NCI-H1694 (cell line): ENCODE data around the gene KNOP1.
"Not testable (repeated sequence)": the region's sequence is repeated elsewhere in the genome, so short reads cannot be mapped to it uniquely, and the experiment has no call there.

ENCODE experiments used
- DNase-seq: peaks from one replicate; lab custom pipeline; 2025; lab: John Stamatoyannopoulos, UW

Gene KNOP1

DNA sequence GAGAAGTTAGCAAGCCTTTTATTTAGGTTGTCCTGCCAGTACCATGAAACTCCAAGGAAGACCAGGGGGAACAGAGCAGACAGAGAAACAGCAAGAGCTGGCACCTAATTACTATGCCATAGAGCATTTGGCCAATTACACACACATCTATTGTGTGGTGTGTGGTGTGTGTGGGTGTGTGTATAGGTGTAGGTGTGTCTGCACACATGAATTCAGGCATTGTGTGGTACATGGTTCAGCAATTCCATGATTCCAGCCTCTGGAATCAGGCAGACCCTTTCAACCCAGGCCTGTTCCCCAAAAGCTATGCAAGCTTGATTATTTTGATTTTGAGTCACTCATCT lies 25.8 kb upstream of the KNOP1 start:
- DNase-seq, result no peak

GRCh38 chr16:19741354-19741753 lies 23.3 kb upstream of the KNOP1 start:
- DNase-seq, result no peak

GRCh38 chr16:19737306-19738038 lies 19.4 kb upstream of the KNOP1 start:
- DNase-seq, result no peak

DNA sequence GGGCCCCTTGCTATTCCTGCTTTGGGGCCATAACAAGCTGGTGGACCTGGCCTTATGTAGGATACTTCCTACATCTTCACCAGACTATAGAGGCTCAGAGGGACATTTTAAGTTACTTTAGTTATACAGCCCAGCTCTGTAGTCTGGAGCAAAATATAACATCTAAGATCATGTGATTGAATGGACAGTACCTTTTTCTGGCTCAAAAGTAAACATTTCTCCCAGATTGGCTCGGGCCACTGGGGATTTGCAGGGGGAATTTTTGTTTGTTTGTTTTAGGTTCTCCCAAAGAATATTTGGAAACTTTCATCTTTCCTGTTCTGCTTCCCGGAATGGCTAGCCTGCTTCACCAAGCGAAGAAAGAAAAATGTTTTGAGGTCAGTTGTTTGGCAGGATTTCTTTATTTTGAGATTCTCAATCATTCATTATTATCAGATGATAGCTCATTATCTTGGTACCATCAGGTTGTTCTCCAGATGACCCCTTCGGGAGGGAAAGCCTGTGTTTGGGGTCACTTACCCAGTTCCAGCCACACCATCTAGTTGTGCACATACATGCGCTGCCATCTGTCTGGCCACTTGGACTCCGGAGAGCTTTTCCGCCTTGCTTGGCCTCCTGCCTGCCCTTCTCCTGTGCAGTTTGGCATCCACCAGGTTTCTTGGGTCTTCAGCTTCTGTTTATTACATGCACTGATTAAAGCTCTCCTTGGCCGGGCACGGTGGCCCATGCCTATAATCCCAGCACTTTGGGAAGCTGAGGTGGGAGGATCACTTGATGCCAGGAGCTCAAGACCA lies 17.2 kb upstream of the KNOP1 start:
- DNase-seq, result no peak

- no peak for DNase-seq
Measured at GRCh38 chr16:19733551-19733950, 15.5 kb upstream of the KNOP1 start.

- DNase-seq, result no peak
Measured at GRCh38 chr16:19728636-19728965, 10.6 kb upstream of the KNOP1 start.

- DNase-seq, result no peak
Measured at GRCh38 chr16:19722981-19723380, 5.0 kb upstream of the KNOP1 start.

- DNase-seq, result no peak
Measured at GRCh38 chr16:19722269-19722952, 4.4 kb upstream of the KNOP1 start.

- no peak for DNase-seq
Measured at GRCh38 chr16:19718624-19718965, 568 bp upstream of the KNOP1 start.

GRCh38 chr16:19717314-19717713 lies 713 bp downstream of the KNOP1 start:
- no peak for DNase-seq

- not testable (repeated sequence) for DNase-seq
Measured at GRCh38 chr16:19716728-19717127, 1.3 kb downstream of the KNOP1 start.

DNA sequence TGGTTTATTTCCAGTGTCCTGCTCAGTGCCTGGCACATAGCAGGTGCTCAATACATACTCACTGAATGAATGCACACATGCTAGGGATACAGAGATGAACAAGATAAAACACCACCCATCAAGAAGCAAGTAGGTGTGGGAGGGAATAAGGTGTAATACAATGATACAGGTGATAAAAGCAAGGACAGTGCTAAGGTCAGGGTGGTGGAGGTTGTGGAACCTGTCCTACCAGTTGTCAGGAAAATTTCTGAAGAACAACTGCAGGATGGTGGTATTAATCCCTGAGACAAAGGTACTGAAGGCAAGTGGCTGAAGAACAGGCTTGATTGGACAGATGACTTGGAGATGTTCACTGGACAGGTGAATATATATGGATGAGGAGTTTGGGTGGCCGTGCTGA lies 1.8 kb downstream of the KNOP1 start:
- DNase-seq, result no peak

DNA sequence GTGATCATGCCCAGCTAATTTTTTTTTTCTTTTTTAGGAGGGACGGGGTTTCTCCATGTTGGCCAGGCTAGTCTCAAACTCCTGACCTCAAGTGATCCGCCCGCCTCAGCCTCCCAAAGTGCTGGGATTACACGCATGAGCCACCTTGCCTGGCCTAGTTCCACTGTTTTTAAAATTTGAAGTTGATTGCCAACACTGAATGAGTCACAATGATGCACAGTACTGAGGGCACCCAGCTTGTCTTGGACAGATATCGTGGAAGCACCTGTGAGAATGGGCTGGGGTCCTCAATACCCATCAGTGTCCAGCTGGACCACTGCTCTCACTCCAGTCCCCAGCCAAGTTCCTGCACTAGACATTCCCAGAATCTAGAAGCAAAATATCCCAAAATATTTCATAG lies 2.5 kb downstream of the KNOP1 start:
- no peak for DNase-seq

DNA sequence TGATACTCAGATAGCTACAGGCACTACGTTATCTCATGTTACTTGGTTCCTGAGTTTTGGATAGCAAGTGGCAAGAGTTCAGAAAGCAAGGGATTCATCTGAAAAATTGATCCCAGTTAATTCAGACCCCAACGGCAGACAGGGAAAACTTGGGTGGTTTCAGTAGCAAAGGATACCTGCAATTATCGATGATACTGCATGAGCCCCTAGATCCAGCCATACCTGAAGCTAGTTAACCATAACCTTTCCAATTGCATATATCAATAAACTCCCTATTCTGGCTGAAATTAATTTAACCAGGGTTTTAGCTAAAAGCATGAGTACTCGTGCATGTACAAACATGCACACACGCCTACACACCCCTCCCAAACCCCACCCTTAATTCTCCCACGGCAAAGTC lies 4.3 kb downstream of the KNOP1 start:
- no peak for DNase-seq

DNA sequence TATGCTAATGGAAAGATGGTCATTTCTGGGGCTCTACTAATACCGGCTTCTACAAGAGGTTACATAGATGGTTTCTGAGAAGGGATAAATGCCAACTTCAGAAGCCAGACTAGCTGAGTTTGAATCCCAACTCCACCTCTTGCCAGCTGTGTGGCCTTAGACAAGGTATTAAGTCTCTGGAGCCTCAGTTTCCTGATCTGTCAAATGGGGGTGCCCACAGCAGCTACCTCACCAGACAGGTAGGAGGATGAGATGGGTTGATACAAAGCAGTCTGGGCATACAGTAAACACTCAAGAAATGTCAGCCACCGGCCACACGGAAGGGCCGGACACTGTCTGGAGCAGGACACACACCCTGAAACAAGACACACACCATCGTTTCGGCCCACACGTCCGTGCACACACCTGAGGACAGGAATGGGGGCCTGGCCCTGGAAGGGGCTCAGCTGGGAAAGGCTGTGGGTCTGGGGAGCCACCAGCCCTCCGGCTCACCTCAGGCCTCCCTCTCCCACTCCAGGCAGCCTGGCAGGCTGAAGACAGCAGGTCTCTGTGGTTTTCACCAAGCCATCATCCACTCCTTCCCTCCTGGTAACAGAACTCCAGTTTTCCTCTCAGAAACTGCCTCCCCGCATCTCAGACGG lies 5.5 kb downstream of the KNOP1 start:
- DNase-seq, result no peak

- DNase-seq, result no peak
Measured at GRCh38 chr16:19711643-19712042, 6.4 kb downstream of the KNOP1 start.

GRCh38 chr16:19710991-19711545 lies 7.0 kb downstream of the KNOP1 start:
- DNase-seq, result no peak

DNA sequence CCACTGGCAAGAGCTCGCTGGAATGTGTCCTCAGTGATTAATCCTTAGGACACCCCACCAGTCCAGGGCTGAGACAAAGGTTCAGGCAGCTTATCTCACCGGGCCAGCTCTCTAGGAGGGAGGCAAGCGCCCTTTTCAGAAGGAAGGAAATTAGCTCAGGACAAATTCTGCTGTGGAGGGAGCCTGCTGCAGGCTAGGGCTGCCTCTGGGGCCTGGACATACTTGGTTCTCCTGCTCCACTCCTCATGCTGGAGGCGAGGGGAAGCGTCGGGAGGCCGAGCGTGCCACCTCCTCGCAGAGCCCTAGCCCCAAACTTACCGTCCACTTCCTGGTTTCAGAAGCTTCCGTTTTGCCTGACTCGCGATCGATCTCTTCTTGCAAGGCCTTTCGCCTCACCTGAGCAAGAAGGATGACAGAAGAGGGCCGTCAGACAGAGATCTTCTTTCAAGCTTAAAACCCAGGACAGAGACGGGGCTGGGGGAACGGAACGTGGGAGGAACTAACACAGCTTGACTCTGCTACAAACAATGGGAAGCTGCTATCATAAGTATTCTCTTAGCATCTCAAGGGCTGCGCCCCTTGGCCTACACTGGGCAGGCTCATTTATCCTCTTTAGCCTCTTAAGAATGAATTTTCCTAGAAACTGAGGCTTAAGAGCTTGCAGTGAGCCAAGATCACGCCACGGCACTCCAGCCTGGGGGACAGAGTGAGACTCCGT lies 7.7 kb downstream of the KNOP1 start:
- no peak for DNase-seq

DNA sequence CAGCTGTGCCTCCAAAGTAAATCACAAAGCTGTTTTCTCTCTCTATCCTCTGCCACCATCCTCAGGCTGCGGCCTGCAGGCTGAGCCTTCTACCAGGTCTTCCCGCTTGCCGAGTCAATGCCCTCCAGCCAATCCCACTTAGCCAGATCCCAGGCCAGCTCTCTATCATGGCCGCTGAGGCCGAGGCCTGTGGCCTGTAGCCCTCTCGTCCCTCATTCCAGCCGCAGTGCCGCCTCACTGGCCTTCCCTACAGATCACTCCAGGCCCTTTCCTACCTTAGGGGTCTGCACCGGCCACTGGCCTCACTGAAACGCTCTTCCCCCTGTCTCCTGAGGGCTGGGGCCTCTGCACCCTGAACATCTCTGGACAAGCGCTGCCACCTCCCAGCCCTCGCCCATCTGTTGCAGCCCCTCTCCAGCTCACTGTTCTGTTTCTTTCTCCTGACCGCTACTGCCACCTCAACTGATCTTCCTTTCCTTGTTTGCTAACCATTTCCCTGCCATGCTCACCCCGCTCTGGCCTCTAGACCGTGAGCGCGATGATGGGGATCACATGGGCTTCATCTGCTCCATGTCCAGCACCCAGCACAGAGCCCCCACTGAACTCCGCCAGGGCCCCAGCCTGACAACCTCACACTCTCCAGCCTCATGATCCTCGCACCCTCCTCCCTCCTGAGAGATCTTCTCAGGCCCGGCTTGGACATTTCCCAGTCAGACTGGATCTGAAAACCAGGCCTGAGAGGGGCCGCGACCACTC lies 8.5 kb downstream of the KNOP1 start:
- no peak for DNase-seq

- DNase-seq, result no peak
Measured at GRCh38 chr16:19708296-19709205, 9.5 kb downstream of the KNOP1 start.
